AG04450 (cell line): ENCODE results near the gene CEP350. TPM values are rescaled to one million over a fixed set of nuclear protein-coding genes. Genes with fewer than 3 reads are reported as not detected.

Source experiments
- CTCF ChIA-PET: fragments of 300-600, 350-600 bp; formaldehyde crosslinking; extraction: SDS; loops from one replicate; lab custom pipeline; 2022; ENCODE audit warnings: antibody characterized with exemption, inconsistent platforms; lab: Charles Lee
- POLR2A ChIA-PET: fragments of 350-600 bp; formaldehyde crosslinking; extraction: SDS; loops from one replicate; lab custom pipeline; 2021; ENCODE audit warnings: antibody characterized with exemption, inconsistent platforms; lab: Yijun Ruan, JAX
- DNase-seq: peaks from one replicate; pipeline ENCODE4 v3.0.0-alpha.2; 2011; ENCODE audit warnings: low read depth, low spot score
- H3K27ac ChIP-seq: one replicate; pipeline ENCODE4 v1.5.1; 2012; ENCODE audit warnings: low read depth, low read length, control low read depth
- H3K27me3 ChIP-seq: one replicate; pipeline ENCODE4 v1.6.0; 2012; ENCODE audit warnings: low read length; ENCODE audit not compliant: control insufficient read depth, insufficient read depth
- H3K4me3 ChIP-seq: 2 replicates; pipeline ENCODE4 v1.5.1; 2011; ENCODE audit warnings: mild to moderate bottlenecking, low read depth, low read length, control low read depth
- H3K9me3 ChIP-seq: 2 replicates; pipeline ENCODE4 v1.5.1; 2012; ENCODE audit warnings: low read length; ENCODE audit not compliant: control insufficient read depth, insufficient read depth
- CTCF ChIP-seq: IDR thresholded peaks from 2 replicates; pipeline ENCODE4 v1.5.1; 2011; ENCODE audit warnings: low read depth, low read length, control low read depth, inconsistent platforms
- polyA plus RNA-seq: library from polyadenylated mRNA; depleted of rRNA; stranded (reverse); fragments of >200 nt; gene quantifications from 2 replicates; pipeline ENCODE4 v1.2.3, GENCODE V29; 2011

Gene CEP350
- polyA plus RNA-seq, 1 experiment: 18.2 TPM

- CTCF ChIA-PET: no interaction called here
- Histone ChIP-seq H3K4me3 (no peak overlapping the region), H3K27me3 (no peaks in the 10 kb centered on the region), H3K27ac (no peak overlapping the region), H3K9me3 (no peaks in the 10 kb centered on the region)
- POLR2A ChIA-PET: interaction anchor here (0.9 kb wide), 1 partner anchor 87 kb away, joined by 3 read pairs; the partner anchor contains the start of gene TOR1AIP1
- TF ChIP-seq CTCF: no peak
- DNase-seq: no peak
Measured at GRCh38 chr1:179968994-179969919, 14.6 kb downstream of the CEP350 start.

GRCh38 chr1:179969962-179970361 is 15.4 kb downstream of the CEP350 start:
- CTCF ChIA-PET: no interaction called here
- TF ChIP-seq CTCF: no peak
- DNase-seq: no peak
- no peak overlapping the region for H3K27ac ChIP-seq
- no peak overlapping the region for H3K4me3 ChIP-seq
- POLR2A ChIA-PET: no interaction called here
- H3K9me3 ChIP-seq: no peaks in the 10 kb centered on the region
- H3K27me3 ChIP-seq: no peaks in the 10 kb centered on the region

- no peak for TF ChIP-seq CTCF
- H3K4me3 ChIP-seq: no peak overlapping the region
- no peaks in the 10 kb centered on the region for H3K9me3 ChIP-seq
- no peak for DNase-seq
- CTCF ChIA-PET: no interaction called here
- no peaks in the 10 kb centered on the region for H3K27me3 ChIP-seq
- POLR2A ChIA-PET: no interaction called here
- no peak overlapping the region for H3K27ac ChIP-seq
Measured at GRCh38 chr1:179971563-179972496, 17.2 kb downstream of the CEP350 start.

- Histone ChIP-seq H3K27ac (no peak overlapping the region), H3K9me3 (no peaks in the 10 kb centered on the region), H3K27me3 (no peaks in the 10 kb centered on the region), H3K4me3 (no peak overlapping the region)
- POLR2A ChIA-PET: no interaction called here
- no peak for TF ChIP-seq CTCF
- CTCF ChIA-PET: no interaction called here
- DNase-seq: no peak
Measured at GRCh38 chr1:179973198-179974110, 18.8 kb downstream of the CEP350 start.
